ENCODE data around the gene GNB1. TPM values are rescaled to one million over a fixed set of nuclear protein-coding genes. Genes with fewer than 3 reads are reported as not detected.

The GNB1 gene
- polyA plus RNA-seq, 4 donors, result 262 to 314 (median 273) TPM

GRCh38 chr1:1832820-1833219 is 58.1 kb downstream of the GNB1 start:
- DNase-seq (ENCODE audit: low read depth in 4 of 4, low spot score in 3 of 4), result no peak

GRCh38 chr1:1832166-1832565 is 58.7 kb downstream of the GNB1 start:
- DNase-seq (ENCODE audit: low read depth in 4 of 4, low spot score in 3 of 4), result no peak

- no peak for DNase-seq (ENCODE audit: low read depth in 4 of 4, low spot score in 3 of 4)
These were observed 63.6 kb downstream of the GNB1 start for GRCh38 chr1:1827089-1827848.

- DNase-seq (ENCODE audit: low read depth in 4 of 4, low spot score in 3 of 4), result no peak
These were observed 64.4 kb downstream of the GNB1 start for GRCh38 chr1:1826356-1827088.

- no peak for DNase-seq (ENCODE audit: low read depth in 4 of 4, low spot score in 3 of 4)
These were observed 65.7 kb downstream of the GNB1 start for GRCh38 chr1:1825217-1825616.

- DNase-seq (ENCODE audit: low read depth in 4 of 4, low spot score in 3 of 4), result no peak
These were observed 71.1 kb downstream of the GNB1 start for GRCh38 chr1:1819762-1820161.

- DNase-seq (ENCODE audit: low read depth in 4 of 4, low spot score in 3 of 4), result no peak
These were observed 73.7 kb downstream of the GNB1 start for GRCh38 chr1:1817221-1817620.

- no peak for DNase-seq (ENCODE audit: low read depth in 4 of 4, low spot score in 3 of 4)
These were observed 75.1 kb downstream of the GNB1 start for GRCh38 chr1:1815606-1816281.

GRCh38 chr1:1809489-1809888 is 81.4 kb downstream of the GNB1 start:
- no peak for DNase-seq (ENCODE audit: low read depth in 4 of 4, low spot score in 3 of 4)

GRCh38 chr1:1808206-1808605 is 82.7 kb downstream of the GNB1 start:
- no peak for DNase-seq (ENCODE audit: low read depth in 4 of 4, low spot score in 3 of 4)

GRCh38 chr1:1806890-1807289 is 84.0 kb downstream of the GNB1 start:
- DNase-seq (ENCODE audit: low read depth in 4 of 4, low spot score in 3 of 4), result no peak

- no peak for DNase-seq (ENCODE audit: low read depth in 4 of 4, low spot score in 3 of 4)
These were observed 86.6 kb downstream of the GNB1 start for GRCh38 chr1:1804301-1804700.

GRCh38 chr1:1802871-1803270 is 88.0 kb downstream of the GNB1 start:
- no peak for DNase-seq (ENCODE audit: low read depth in 4 of 4, low spot score in 3 of 4)

GRCh38 chr1:1799716-1800115 is 91.2 kb downstream of the GNB1 start:
- no peak for DNase-seq (ENCODE audit: low read depth in 4 of 4, low spot score in 3 of 4)

- DNase-seq (ENCODE audit: low read depth in 4 of 4, low spot score in 3 of 4), result no peak
These were observed 93.1 kb downstream of the GNB1 start for GRCh38 chr1:1797731-1798341.

GRCh38 chr1:1796466-1796865 is 94.4 kb downstream of the GNB1 start:
- DNase-seq (ENCODE audit: low read depth in 4 of 4, low spot score in 3 of 4), result no peak

GRCh38 chr1:1794999-1795398 is 95.9 kb downstream of the GNB1 start:
- no peak for DNase-seq (ENCODE audit: low read depth in 4 of 4, low spot score in 3 of 4)

- no peak for DNase-seq (ENCODE audit: low read depth in 4 of 4, low spot score in 3 of 4)
These were observed 97.2 kb downstream of the GNB1 start for GRCh38 chr1:1793481-1794244.

- DNase-seq (ENCODE audit: low read depth in 4 of 4, low spot score in 3 of 4), result no peak
These were observed 102.0 kb downstream of the GNB1 start for GRCh38 chr1:1788646-1789431.

- DNase-seq (ENCODE audit: low read depth in 4 of 4, low spot score in 3 of 4), result no peak
These were observed 102.8 kb downstream of the GNB1 start for GRCh38 chr1:1788136-1788535.

All from left renal pelvis (tissue), 4 donors.